Endothelial cell of umbilical vein (primary cell): Measurements from ENCODE around the gene KIF26A. TPM values are rescaled to one million over a fixed set of nuclear protein-coding genes. Genes with fewer than 3 reads are reported as not detected.

Source experiments
- BruUV-seq: library from RNA; stranded (reverse); fragments of 400-500 nt; replicated peaks from 2 replicates; lab custom pipeline; 2021; lab: Mats Ljungman, UMichigan
- CTCF ChIA-PET: fragments of 300-600, 350-600 bp; sonication (Branson Sonifier 250); formaldehyde crosslinking; loops from one replicate; lab custom pipeline; 2021; ENCODE audit warnings: antibody characterized with exemption, inconsistent platforms; lab: Charles Lee
- POLR2A ChIA-PET: fragments of 300-600, 350-600 bp; sonication (Branson Sonifier 250); formaldehyde crosslinking; loops from one replicate; lab custom pipeline; 2021; ENCODE audit warnings: antibody characterized with exemption, inconsistent platforms; lab: Charles Lee
- DNase-seq: peaks from one replicate; pipeline ENCODE4 v3.0.0-alpha.2; 2011; ENCODE audit warnings: low read depth, low spot score
- FAIRE-seq: peaks from 2 replicates; lab custom pipeline; 2011; peaks lifted over from hg19 to GRCh38; lab: Jason Lieb, UNC
- H2AFZ ChIP-seq: 2 replicates; pipeline ENCODE4 v1.6.0; 2012; ENCODE audit warnings: low read depth, low read length, control low read depth, inconsistent platforms
- H3K27ac ChIP-seq: 2 replicates; pipeline ENCODE4 v1.5.1; 2011; ENCODE audit warnings: low read depth, mild to moderate bottlenecking, control low read depth, low read length, moderate library complexity; ENCODE audit not compliant: insufficient read depth
- H3K27me3 ChIP-seq, 2 experiments: 2 replicates each; pipeline versions ENCODE4 v1.6.0 to v1.6.1; 2011; ENCODE audit warnings: low read length in 2 of 2, mixed read lengths in 1 of 2; ENCODE audit not compliant: control insufficient read depth in 2 of 2, insufficient read depth in 2 of 2
- H3K36me3 ChIP-seq, 2 experiments: 2 replicates in 1 of 2; 3 replicates in 1 of 2; pipeline ENCODE4 v1.5.1; 2011; ENCODE audit warnings: low read length in 2 of 2, mild to moderate bottlenecking in 1 of 2, moderate library complexity in 1 of 2; ENCODE audit not compliant: control insufficient read depth in 2 of 2, insufficient read depth in 2 of 2; ENCODE audit errors: extremely low read depth in 1 of 2
- H3K4me1 ChIP-seq: 3 replicates; pipeline ENCODE4 v1.5.1; 2011; ENCODE audit warnings: mild to moderate bottlenecking, low read length; ENCODE audit not compliant: control insufficient read depth, insufficient read depth; ENCODE audit errors: extremely low read depth
- H3K4me2 ChIP-seq: 2 replicates; pipeline ENCODE4 v1.6.1; 2011; ENCODE audit warnings: low read length, control low read depth, mixed read lengths; ENCODE audit not compliant: insufficient read depth
- H3K4me3 ChIP-seq, 3 experiments: fragments of 200-600 bp in 1 of 3; sonication (generic), shearing (Covaris generic) in 1 of 3; replicated peaks in 1 of 3; 2 replicates each; pipeline ENCODE4 v1.5.1; 2011 to 2016; ENCODE audit warnings: control low read depth in 3 of 3, low read length in 3 of 3, mild to moderate bottlenecking in 2 of 3, inconsistent platforms in 1 of 3, low read depth in 1 of 3, moderate library complexity in 1 of 3; ENCODE audit not compliant: insufficient read depth in 1 of 3
- H3K79me2 ChIP-seq: 2 replicates; pipeline ENCODE4 v1.6.0; 2012; ENCODE audit warnings: low read length, inconsistent platforms; ENCODE audit not compliant: control insufficient read depth, insufficient read depth
- H3K9ac ChIP-seq: replicated peaks from 2 replicates; pipeline ENCODE3; 2011; ENCODE audit warnings: low read length, control low read depth; ENCODE audit not compliant: insufficient read depth; ENCODE audit errors: extremely low read depth
- H3K9me1 ChIP-seq: replicated peaks from 3 replicates; pipeline ENCODE4 v1.6.0; 2011; ENCODE audit warnings: mild to moderate bottlenecking, low read length; ENCODE audit not compliant: control insufficient read depth, insufficient read depth; ENCODE audit errors: extremely low read depth
- H3K9me3 ChIP-seq: replicated peaks from 2 replicates; pipeline ENCODE4 v1.5.1; 2012; ENCODE audit warnings: low read length, inconsistent platforms; ENCODE audit not compliant: control insufficient read depth, insufficient read depth
- H4K20me1 ChIP-seq: replicated peaks from 2 replicates; pipeline ENCODE3; 2011; ENCODE audit warnings: mild to moderate bottlenecking, low read length; ENCODE audit not compliant: control insufficient read depth, insufficient read depth; ENCODE audit errors: extremely low read depth
- CTCF ChIP-seq, 2 donors: IDR thresholded peaks; 1 replicate in 1 of 2; 2 replicates in 1 of 2; pipeline ENCODE4 v1.5.1; 2011; ENCODE audit warnings: low read length in 2 of 2, mild to moderate bottlenecking in 2 of 2, moderate library complexity in 2 of 2, control low read depth in 1 of 2, inconsistent platforms in 1 of 2, low read depth in 1 of 2; ENCODE audit not compliant: insufficient read depth in 1 of 2; ENCODE audit errors: extremely low read depth in 1 of 2
- EZH2 ChIP-seq: IDR thresholded peaks from 2 replicates; pipeline ENCODE4 v1.6.1; 2012; ENCODE audit warnings: borderline replicate concordance, low read depth, mild to moderate bottlenecking, moderate library complexity, low read length, inconsistent platforms; ENCODE audit not compliant: severe bottlenecking
- FOS ChIP-seq: IDR thresholded peaks from 2 replicates; pipeline ENCODE4 v1.6.1; 2011; ENCODE audit warnings: mild to moderate bottlenecking, low read length, moderate library complexity, borderline replicate concordance; ENCODE audit not compliant: insufficient read depth
- GATA2 ChIP-seq: IDR thresholded peaks from 2 replicates; pipeline ENCODE4 v1.7.0; 2011; ENCODE audit warnings: low read depth, mild to moderate bottlenecking, moderate library complexity, mixed read lengths, low read length; ENCODE audit not compliant: insufficient read length, insufficient read depth
- JUN ChIP-seq: IDR thresholded peaks from 2 replicates; pipeline ENCODE4 v1.6.1; 2011; ENCODE audit warnings: borderline replicate concordance, low read depth; ENCODE audit not compliant: insufficient read length, insufficient read depth
- MYC ChIP-seq: IDR thresholded peaks from one replicate; pipeline ENCODE4 v1.6.1; 2011; ENCODE audit warnings: mild to moderate bottlenecking, low read depth, low read length
- POLR2A ChIP-seq: IDR thresholded peaks from 2 replicates; pipeline ENCODE4 v1.6.1; 2012; ENCODE audit warnings: low read depth, mild to moderate bottlenecking, control low read depth, low read length
- POLR2AphosphoS5 ChIP-seq: IDR thresholded peaks from 2 replicates; pipeline ENCODE4 v1.6.1; 2012; ENCODE audit warnings: low read depth, mild to moderate bottlenecking, control low read depth, low read length, moderate library complexity; ENCODE audit not compliant: insufficient read depth
- dilution Hi-C: fragments of 300-500 bp; cut with MboI; formaldehyde crosslinking; loops from one replicate; pipeline ENCODE4 v1.15.0; 2019; ENCODE audit warnings: low sequenced_read_pairs; ENCODE audit not compliant: extremely low pct_ligation_motif_present
- intact Hi-C: fragments of 100-400 bp; cut with micrococcal nuclease; formaldehyde crosslinking; loops from one replicate; pipeline ENCODE4 v1.10.0; 2022
- polyA plus RNA-seq, 4 experiments: library from polyadenylated mRNA; depleted of rRNA in 3 of 4; stranded (reverse) in 3 of 4; unstranded in 1 of 4; fragments of >200 nt; gene quantifications; 2 replicates each; pipeline versions ENCODE4 v1.2.1 to v1.2.3, GENCODE V29; 2011 to 2012; ENCODE audit warnings: missing spikeins in 1 of 4
- total RNA-seq: library from RNA; stranded (reverse); gene quantifications from 2 replicates; pipeline ENCODE4 v1.2.3, GENCODE V29; 2021
- TF ChIP-seq, protein P1 (sequence below): IDR thresholded peaks from 2 replicates; pipeline ENCODE4 v1.6.1; 2011; ENCODE audit not compliant: insufficient read depth, insufficient read length

The KIF26A gene
- total and polyA plus RNA-seq, 2 donors (not counting 3 experiments of a cell fraction or from before 2014, with no cell fraction given): 3.6 to 10.7 TPM

DNA sequence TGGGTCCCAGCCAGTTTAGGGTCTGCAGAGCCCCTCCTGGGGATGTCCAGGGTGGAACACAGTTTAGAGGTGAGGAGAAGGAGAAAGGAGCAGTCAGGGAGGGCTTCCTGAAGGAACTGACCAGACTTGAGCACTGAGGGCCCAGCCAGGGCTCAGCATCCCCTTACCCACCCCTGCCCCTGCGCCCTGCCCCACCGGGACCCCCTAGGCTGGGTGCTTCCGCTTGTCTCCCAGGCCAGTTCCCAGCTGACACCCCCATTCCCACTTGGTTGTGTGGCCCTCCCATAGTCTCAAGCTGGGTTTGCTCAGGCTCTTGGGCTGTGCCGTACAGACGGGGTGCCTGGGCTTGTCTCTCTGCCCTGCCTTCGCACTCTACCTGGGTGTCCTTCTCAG, 26.3 kb upstream of the KIF26A start:
- Histone ChIP-seq H3K9me1 (no peaks in the 10 kb centered on the region), H2AFZ (no peak overlapping the region), H3K27ac (no peak overlapping the region), H3K4me2 (no peak overlapping the region), H3K4me1 (no peaks in the 10 kb centered on the region), H3K9ac (no peak overlapping the region), H3K9me3 (no peaks in the 10 kb centered on the region), H4K20me1 (no peaks in the 10 kb centered on the region), H3K79me2 (no peaks in the 10 kb centered on the region), H3K27me3 (peaks cover 8 to 14% of the 10 kb centered on the region in 2 experiments), H3K4me3 (no peak overlapping the region), H3K36me3 (no peaks in the 10 kb centered on the region)
- POLR2A ChIA-PET: no interaction called here
- FAIRE-seq (no peak), DNase-seq (no peak)
- TF ChIP-seq FOS: no peak
- TF ChIP-seq CTCF (IDR thresholded peaks at IDR 0.05; ENCODE audit: extremely low read depth in 1 of 2, insufficient read depth in 1 of 2, low read depth in 1 of 2, low read length in 2 of 2): no peak
- no peak for TF ChIP-seq MYC
- no peak for TF ChIP-seq GATA2
- no peak for TF ChIP-seq JUN
- TF ChIP-seq, protein P1, sequence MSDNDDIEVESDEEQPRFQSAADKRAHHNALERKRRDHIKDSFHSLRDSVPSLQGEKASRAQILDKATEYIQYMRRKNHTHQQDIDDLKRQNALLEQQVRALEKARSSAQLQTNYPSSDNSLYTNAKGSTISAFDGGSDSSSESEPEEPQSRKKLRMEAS: no peak
- no peak for TF ChIP-seq POLR2AphosphoS5
- no peak for TF ChIP-seq POLR2A
- no peak for TF ChIP-seq EZH2
- BruUV-seq: no TSS peak
- dilution Hi-C loops: no loop called here
- CTCF ChIA-PET: no interaction called here
- intact Hi-C loops: no loop called here
